GM19372 (cell line): Measurements from ENCODE around the gene FAS.

Experiments
- ATAC-seq: cut with Tn5 transposase; IDR thresholded peaks from one replicate; pipeline ENCODE4 v1.9.1; 2021; ENCODE audit warnings: mild to moderate bottlenecking, low read depth, moderate library complexity; ENCODE audit not compliant: unreplicated experiment

Gene FAS

DNA sequence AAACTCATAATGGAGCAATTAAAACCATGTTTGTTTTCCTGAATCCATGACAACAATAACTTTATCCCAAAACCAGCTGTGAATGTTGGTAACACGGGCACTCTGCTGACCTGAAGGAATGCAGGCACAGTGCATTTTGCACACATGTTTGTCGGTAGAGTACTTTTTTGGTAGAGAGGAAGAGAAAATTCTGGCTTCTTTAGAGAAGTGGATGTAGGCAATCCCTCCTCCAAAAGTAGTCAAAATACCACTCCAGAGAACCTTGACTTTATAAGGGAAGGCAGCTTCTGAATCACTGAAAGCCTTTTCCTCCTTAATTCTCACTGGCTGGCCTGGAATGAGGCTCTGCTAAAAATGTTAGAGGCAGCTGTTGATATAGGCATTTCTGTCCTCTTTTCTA, 22.2 kb upstream of the FAS start:
- ATAC-seq = no peak

DNA sequence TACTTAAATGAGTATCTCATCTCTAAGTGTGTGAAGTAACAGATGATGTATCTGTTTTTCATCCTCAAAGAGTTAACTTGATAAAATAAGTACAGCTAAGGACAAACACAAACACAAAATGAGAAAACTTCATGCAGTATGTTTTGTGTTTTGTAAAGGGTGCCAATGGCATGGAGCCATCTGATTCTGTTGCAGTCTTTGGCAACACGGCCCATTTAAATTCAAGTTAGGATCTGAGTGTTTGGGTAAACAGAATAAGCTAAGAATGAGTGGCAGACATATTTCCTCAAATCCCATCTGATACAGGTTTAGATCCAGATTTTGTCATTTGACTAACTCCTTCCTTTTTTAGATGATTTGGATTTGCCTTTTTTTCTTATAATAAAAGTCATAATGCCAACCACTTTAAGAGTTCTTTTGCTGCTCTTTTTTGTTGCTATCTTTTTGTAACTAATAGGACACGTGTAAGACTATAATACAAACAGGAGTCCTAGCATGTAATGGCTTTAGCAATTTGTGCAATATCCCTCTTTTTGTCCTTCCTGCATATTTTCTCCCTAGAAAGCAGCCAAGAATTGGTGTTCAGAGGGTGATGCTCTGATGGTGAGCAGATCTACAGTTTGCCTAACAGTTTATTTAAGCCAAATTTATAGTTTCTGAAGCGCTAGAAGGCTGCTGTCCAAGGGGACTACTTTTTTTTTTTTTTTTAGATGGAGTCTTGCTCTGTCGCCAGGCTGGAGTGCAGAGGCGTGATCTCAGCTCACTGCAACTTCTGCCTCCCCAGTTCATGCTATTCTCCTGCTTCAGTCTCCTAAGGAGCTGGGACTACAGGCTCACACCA, 19.2 kb upstream of the FAS start:
- no peak for ATAC-seq

DNA sequence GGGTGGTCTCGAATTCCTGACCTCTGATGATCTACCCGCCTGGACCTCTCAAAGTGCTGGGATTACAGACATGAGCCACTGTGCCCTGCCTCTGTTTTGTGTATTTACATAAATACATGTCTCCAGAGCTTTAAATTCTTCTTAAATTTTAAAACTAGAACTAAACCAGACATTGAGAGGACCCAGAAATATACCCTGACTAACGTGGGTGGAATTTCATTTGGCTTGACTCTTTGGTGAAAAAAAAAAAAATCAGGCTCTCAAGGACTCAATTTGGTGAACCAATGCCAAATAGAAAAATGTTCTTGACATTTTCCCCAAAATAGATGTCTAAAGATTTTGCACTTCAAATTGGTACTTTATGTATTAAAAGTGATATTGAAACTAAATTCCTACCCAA, 16.6 kb upstream of the FAS start:
- no peak for ATAC-seq

DNA sequence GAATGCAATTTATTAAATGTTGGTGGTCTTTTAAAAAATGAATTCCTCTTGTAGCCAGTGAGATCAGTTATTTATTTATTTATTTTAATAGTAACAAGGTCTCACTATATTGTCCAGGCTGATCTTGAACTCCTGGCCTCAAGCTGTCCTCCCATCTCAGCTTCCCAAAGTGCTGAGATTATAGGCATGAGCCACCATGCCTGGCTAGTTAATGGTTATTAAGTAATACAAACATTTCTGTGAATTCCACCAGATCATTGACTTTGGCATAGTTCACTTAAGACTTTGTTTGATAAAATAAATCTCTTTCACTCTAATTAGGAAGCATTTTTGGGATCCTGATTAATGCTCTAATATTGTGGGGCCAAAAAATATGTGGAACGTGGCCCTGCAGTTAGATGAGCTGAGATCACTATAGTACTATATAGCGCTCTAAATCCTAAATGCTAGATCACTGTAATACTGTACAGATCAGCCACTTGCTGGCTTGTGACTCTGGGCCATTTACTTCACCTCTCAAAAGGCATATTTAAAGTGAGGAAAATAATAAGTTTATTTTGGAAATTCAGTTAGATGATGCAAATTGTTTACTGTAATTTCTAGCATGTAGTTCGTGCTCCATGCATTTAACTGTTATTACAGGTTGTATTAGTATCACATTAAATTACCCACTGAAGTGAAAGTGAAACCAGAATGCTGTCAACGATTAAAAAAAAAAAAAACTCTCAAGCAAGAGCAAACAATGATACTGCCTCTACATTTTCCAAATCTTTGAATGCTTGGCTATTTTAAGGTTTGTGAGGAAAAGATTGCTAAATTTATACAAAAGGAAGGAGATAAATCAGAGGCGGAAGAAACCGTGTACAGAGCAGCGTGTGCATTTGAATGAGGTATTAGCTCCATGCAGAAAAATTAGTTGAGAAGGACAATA, 15.9 kb upstream of the FAS start:
- ATAC-seq = no peak

DNA sequence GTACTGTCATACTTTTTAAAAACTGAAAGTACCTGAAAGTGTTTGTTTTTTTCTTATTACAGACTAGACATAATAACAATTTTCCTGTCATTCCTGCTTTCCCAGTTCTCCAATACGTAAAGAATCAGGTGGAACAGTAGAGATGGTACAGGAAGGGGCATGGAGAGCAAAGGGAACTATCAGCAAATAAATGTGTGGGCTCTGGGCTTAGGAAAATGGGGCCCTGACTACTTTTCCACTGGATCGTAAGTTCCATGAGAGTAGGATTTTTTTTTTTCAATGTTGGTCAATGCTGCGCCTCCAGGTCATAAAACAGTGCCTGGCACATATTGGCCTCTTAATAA, 15.2 kb upstream of the FAS start:
- no peak for ATAC-seq

DNA sequence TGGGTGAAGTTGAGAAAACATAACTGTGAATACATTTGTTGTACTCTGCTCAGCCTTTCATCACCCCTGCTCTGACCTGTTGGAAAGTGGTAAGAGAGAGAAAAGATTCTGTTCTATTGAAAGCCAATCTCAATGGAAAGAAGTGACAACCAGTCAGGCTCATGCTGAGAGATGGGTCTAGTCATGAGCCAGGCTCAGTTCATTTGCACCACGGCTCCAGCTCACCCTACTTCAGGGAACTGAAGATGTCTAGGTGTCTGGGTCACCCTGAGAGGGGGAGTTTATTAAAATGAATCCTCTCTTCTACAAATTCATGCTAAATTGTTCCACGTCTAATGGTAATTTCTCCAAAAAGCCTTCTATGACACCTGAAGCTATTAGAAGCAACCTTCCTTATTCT, 12.1 kb upstream of the FAS start:
- no peak for ATAC-seq

DNA sequence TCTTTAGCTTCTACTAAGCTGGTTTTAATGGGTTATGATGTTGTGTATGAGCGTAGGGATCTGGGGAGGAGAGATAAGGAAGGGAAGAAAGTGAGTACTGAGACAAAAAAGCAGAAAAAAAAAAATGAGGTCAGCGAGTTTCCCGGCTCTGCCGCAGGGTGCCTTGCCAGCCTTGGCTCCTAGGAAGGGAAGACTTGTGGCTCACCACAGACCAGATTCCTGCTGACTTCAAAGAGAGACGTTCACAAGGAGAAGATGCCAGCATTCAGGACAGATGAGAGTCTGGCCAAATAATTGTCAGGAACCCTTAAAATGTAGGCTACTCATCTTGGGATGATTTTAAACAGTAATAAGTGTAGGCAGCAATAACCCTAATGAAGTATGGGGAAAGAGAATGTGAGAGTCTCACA, 11.4 kb upstream of the FAS start:
- ATAC-seq = no peak

DNA sequence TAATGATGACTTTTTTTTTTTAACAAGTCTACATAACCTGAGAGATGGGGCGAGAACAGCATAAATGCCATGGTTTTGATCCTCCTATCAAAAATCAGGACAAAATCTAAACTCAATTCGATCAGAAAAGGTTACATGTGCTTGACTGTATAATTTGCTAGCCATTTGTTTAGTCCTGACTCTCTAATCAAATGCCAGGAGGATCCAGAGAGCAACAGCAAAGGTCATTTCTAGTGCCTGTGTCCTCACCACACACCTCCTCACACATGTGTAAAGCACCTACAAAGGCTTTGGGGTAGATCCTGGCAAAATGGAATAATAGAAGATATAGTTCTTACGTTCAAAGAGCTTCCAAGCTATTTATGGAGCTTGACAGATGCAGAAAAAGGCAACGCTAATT, 11.0 kb upstream of the FAS start:
- no peak for ATAC-seq

DNA sequence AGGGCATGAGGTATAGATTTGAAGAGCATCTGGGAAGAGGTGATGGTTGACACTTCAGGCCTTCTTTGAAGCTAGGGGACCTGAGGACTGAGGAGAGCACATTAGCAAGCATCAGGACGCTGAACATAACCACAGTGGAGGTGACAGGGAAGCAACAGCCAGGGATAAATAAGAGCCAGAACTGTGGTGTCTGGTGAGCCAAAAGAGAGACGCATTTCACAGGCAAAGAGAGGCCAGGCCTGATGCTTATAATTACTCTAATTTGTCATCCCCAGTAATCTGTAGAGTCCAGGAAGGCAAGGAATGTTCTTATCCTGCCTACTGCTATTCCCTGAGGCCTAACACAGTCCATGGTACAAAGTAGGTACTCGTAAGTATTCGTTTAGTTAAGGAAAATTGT, 10.4 kb upstream of the FAS start:
- no peak for ATAC-seq

DNA sequence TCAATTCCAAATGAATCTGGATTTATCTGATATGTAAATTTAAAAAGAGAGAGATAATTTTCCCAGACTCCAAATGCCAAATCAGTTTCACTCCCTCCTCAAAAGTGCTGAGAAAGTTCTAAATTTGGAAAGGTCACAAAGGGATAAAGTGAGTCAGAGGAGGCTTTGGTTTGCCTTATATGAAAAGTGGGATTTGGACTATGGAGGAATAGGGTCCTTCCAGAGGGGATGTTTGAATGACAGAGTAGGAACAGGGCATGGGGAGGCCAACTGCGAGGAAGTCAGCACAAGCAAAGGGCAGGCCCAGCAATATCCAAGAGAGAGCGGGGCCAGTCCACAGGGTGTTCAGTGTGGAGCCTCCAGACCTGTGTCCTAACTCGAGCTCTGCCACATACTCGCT, 9.8 kb upstream of the FAS start:
- ATAC-seq = no peak

DNA sequence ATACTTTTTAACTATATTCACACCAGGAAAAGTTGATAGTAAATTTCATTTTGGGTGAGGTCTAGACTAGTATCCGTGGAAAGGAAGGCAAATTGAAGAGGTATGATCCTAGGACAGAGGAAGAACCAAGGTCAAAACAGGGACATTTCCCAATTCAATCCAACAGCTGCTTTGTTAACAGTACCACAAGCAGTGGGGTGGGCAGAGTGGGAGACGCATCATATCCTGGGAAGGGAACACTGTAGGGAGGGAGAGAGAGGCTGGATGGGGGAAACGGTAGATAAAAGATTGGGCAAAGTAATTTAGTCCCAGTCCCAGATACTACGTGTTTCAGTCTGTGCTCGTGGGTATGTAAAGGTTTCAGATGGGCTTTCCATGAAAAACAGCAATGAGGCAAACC, 9.2 kb upstream of the FAS start:
- ATAC-seq = no peak

DNA sequence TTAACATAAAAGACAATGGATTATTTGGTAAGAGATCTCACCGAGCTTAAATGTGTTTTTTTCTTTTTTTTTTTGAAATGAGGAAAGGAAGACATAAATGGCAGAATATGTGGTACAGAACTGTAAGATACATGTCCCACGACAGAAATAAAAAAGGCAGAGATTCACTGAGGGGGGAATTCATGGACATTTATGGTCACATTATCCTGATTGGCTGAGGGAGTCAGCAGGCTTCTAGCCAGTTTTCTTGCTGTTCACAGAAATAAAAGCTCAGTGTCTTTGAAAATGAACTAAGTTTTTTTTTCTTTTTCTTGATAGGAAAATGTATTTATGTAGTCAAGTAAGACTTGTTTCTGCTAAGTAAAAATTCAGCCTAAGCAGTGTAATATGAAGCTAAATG, 8.2 kb upstream of the FAS start:
- no peak for ATAC-seq

DNA sequence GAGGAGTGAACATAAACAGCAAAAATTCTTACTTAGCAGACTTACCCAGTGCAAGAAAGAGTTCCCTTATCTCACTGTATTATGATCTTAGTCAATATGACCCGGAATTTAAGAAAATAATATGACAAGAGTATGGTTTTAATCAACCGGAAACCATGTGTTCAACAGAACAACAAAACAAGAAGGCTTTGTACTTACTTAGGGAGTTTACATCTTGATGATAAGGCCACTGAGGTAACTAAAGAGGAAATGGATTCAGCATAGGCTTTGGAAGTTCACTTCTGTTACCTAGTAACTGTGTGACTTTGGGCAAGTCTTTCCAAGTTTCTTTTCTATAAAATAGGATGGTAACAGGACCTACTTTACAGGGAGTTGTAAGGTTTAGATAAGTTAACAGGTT, 7.4 kb upstream of the FAS start:
- no peak for ATAC-seq

DNA sequence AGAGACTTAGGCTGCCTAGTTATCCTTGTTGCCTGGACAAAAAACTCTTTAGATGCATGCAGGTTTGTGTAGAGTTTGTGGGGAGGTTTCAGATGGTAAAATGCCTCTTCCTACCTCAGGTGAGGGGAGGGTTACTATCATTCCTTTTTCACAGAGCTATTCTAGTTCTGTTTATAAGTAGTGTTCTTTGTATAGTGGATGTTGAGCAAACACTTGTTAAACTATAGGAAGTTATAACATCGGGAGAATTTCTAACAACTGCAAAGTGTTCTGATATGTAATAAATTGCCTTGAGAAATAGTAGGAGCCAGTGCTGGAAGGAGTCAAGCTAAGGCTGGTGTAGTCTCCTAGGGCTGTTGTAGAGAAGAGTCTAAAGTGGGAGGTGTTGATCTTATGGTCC, 6.7 kb upstream of the FAS start:
- no peak for ATAC-seq

DNA sequence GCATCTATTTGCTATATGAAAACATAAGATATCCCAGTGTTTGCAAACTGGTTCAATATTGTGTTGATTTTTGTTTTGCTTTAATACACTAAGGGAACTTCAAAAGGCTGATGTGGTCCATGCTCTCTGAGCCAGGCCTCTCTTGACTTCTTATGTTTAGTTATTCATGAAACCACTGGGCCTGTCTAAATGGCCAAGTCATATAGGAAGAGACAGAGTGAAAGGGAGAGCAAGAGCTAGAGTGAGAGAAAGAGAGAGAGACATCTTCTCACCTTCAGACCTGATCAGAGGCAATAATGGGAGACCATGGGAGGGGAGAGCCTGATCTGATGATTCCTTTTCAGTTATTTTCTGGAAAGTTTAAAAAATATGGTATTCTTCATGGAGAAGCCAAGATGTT, 6.1 kb upstream of the FAS start:
- no peak for ATAC-seq

DNA sequence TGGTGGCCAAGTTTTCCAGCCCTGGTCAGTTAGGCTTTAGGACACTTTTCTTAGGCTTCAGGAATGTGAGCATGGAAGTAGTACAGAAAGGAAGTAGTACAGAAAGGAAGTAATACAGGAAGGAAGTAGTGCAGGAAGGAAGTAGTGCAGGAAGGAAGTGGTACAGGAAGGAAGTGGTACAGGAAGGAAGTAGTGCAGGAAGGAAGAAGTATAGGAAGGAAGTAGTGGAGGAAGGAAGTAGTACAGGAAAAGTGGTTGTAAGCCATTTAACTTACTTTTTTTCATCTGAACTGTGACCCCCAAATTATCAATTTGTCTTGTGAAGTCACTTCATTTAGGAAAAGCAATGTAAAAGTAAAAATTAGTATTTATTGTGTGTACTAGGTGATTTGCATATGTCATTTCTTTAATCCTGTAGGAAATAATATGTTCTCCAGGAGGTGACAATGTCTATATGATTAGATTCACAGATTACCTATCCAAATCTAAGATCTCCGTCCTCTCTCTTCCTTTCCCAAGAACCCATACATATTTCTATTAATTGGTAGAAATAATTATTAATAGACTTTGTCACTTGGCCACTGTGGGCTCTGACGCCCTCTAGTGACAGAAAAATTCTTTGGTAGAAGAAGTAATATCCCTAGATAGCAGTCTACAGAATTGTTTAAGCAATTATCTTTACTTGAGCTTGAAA, 3.9 kb upstream of the FAS start:
- ATAC-seq = no peak

DNA sequence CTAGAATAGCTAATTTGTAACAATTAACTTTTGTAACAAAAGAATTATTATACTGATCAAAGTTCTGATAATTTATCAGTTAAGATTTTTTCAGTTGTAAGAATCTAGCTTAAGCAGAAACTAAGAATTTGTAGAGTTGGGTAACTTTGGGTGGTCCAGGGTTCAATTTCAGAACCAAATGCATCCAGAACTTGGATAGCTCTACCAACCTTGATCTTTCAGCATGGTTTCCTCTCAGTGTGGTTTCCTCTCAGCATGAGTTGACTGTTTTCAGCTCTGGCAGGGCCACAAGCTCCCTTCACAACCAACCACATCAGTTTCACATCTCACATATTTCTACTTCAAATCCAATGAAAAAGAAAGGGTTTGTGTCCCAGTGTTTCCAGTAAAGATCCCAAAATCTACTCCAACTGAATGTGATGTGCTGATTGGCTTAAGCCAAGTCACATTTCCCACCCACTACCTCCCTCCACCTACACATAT, 3.3 kb upstream of the FAS start:
- no peak for ATAC-seq

DNA sequence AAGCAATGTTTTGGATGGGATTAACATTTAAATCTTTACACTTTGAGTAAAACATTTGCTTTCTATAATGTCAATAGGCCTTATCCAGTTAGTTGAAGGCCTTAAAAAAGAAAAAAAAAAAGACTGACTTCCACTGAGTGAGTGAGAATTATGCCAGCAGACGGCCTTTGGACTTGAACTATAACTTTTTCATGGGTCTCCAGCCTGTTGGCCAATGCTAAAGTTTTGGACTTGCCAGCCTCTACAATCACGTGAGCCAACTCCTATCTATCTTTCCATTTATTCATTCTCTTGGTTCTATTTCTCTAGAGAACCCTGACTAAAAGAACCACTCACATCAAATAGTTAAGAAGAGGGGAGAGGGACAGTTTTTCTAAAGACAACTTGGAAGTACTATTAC, 2.8 kb upstream of the FAS start:
- no peak for ATAC-seq

DNA sequence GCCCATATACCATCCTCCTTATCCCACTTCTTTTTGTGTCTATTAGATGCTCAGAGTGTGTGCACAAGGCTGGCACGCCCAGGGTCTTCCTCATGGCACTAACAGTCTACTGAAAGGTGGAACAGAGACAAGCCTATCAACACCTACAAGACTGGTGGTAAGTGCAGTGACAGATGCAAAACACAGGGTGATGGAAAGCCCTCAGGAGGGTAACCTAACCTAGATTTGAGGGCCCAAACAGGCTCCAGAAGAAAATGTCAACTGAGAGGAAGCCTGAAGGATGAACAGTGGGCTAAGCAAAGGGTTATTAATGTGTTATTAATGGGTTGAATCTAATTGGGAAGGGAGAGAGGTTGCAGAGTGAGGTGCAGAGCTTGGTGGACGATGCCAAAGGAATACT, 1.2 kb upstream of the FAS start:
- ATAC-seq = no peak

DNA sequence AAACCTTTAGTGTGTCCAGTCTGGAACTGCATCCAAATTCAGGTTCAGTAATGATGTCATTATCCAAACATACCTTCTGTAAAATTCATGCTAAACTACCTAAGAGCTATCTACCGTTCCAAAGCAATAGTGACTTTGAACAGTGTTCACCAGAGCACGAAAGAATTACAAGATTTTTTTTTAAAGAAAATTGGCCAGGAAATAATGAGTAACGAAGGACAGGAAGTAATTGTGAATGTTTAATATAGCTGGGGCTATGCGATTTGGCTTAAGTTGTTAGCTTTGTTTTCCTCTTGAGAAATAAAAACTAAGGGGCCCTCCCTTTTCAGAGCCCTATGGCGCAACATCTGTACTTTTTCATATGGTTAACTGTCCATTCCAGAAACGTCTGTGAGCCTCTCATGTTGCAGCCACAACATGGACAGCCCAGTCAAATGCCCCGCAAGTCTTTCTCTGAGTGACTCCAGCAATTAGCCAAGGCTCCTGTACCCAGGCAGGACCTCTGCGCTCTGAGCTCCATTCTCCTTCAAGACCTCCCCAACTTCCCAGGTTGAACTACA, 694 bp upstream of the FAS start:
- peak; percentile 5 for ATAC-seq
